H1 (cell line): ENCODE results near the gene TMEM154.

ENCODE experiments used
- HDAC2 ChIP-seq, 2 experiments: fragments of 300-600 bp in 1 of 2; sonication (generic) in 1 of 2; IDR thresholded peaks; 2 replicates each; pipeline ENCODE4 v1.6.1; 2011 to 2012; ENCODE audit warnings: low read depth in 2 of 2, low read length in 2 of 2, mild to moderate bottlenecking in 2 of 2, moderate library complexity in 2 of 2, borderline replicate concordance in 1 of 2, inconsistent platforms in 1 of 2
- PHF8 ChIP-seq: fragments of 200-600 bp; sonication (generic); conservative IDR thresholded peaks from 2 replicates; pipeline ENCODE4 v1.7.1; 2012; ENCODE audit warnings: low read depth, mild to moderate bottlenecking, inconsistent platforms, low read length, moderate library complexity
- POLR2A ChIP-seq, 2 experiments: IDR thresholded peaks; 1 replicate in 1 of 2; 2 replicates in 1 of 2; pipeline ENCODE4 v1.6.1; 2011; ENCODE audit warnings: low read depth in 2 of 2, low read length in 2 of 2, mild to moderate bottlenecking in 2 of 2; ENCODE audit errors: control extremely low read depth in 1 of 2
- RXRA ChIP-seq: IDR thresholded peaks from 2 replicates; pipeline ENCODE4 v1.6.1; 2011; ENCODE audit warnings: low read depth, mild to moderate bottlenecking, low read length, moderate library complexity; ENCODE audit not compliant: insufficient read depth
- SIN3A ChIP-seq, 2 experiments: IDR thresholded peaks in 1 of 2; conservative IDR thresholded peaks in 1 of 2; 2 replicates each; pipeline ENCODE4 v1.6.1; 2011 to 2012; ENCODE audit warnings: low read length in 2 of 2, improper control_type of control experiment in 1 of 2, low read depth in 1 of 2, mild to moderate bottlenecking in 1 of 2
- TAF1 ChIP-seq: IDR thresholded peaks from 2 replicates; pipeline ENCODE4 v1.6.1; 2011; ENCODE audit warnings: mild to moderate bottlenecking, low read depth, low read length
- YY1 ChIP-seq: IDR thresholded peaks from 2 replicates; pipeline ENCODE4 v1.6.1; 2011; ENCODE audit warnings: low read depth, mild to moderate bottlenecking, low read length
- ZNF274 ChIP-seq: IDR thresholded peaks from 2 replicates; pipeline ENCODE4 v1.7.0; 2012; ENCODE audit warnings: low read length, borderline replicate concordance; ENCODE audit errors: extremely low read depth
- TF ChIP-seq, protein P1 (sequence below), 3 experiments: IDR thresholded peaks; 1 replicate in 2 of 3; 2 replicates in 1 of 3; pipeline versions ENCODE4 v1.5.1 to v1.6.1; 2011; ENCODE audit warnings: low read length in 3 of 3, mild to moderate bottlenecking in 3 of 3, inconsistent platforms in 2 of 3, low read depth in 1 of 3, moderate library complexity in 1 of 3; ENCODE audit not compliant: insufficient read depth in 1 of 3; ENCODE audit errors: control extremely low read depth in 1 of 3
- TF ChIP-seq, protein P2 (sequence below): IDR thresholded peaks from 2 replicates; pipeline ENCODE4 v1.6.1; 2012; ENCODE audit warnings: inconsistent platforms
- TF ChIP-seq, protein P3 (sequence below): IDR thresholded peaks from 2 replicates; pipeline ENCODE4 v1.6.1; 2012; ENCODE audit warnings: inconsistent platforms

DNA sequence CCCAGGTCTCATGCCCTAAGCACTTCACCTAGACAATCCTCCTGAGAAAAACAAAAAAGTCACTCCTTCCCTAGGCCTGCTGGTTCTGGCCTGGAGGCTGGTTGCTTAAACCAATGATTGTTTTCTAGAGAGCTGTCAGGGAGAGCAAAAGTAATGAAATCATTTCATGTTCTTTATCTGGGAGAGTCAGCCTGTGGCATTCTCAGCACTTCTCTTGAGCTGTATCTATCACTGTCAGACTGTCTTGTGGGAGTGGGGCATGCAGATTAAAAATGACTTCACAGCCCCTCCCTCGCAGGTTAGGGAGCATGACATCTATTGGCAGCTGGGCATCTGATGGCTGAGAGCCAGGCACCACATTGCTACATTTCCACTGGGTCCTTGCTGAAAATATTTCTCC is 20.4 kb upstream of the TMEM154 start:
- TF ChIP-seq, protein P1, sequence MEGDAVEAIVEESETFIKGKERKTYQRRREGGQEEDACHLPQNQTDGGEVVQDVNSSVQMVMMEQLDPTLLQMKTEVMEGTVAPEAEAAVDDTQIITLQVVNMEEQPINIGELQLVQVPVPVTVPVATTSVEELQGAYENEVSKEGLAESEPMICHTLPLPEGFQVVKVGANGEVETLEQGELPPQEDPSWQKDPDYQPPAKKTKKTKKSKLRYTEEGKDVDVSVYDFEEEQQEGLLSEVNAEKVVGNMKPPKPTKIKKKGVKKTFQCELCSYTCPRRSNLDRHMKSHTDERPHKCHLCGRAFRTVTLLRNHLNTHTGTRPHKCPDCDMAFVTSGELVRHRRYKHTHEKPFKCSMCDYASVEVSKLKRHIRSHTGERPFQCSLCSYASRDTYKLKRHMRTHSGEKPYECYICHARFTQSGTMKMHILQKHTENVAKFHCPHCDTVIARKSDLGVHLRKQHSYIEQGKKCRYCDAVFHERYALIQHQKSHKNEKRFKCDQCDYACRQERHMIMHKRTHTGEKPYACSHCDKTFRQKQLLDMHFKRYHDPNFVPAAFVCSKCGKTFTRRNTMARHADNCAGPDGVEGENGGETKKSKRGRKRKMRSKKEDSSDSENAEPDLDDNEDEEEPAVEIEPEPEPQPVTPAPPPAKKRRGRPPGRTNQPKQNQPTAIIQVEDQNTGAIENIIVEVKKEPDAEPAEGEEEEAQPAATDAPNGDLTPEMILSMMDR (IDR thresholded peaks at IDR 0.05; ENCODE audit: control extremely low read depth in 1 of 3, insufficient read depth in 1 of 3, low read depth in 1 of 3, low read length in 3 of 3) = no peak
- TF ChIP-seq PHF8 (no peak), YY1 (no peak), ZNF274 (no peak), HDAC2 (IDR thresholded peaks at IDR 0.05; ENCODE audit: borderline replicate concordance in 1 of 2, low read depth in 2 of 2, low read length in 2 of 2) (no peak), TAF1 (no peak), RXRA (no peak), SIN3A (conservative IDR thresholded peaks at IDR 0.05 in 1 of 2, IDR thresholded peaks at IDR 0.05 in 1 of 2; ENCODE audit: low read depth in 1 of 2, low read length in 2 of 2) (no peak), POLR2A (IDR thresholded peaks at IDR 0.05; ENCODE audit: control extremely low read depth in 1 of 2, low read depth in 2 of 2, low read length in 2 of 2) (no peak)
- TF ChIP-seq, protein P2, sequence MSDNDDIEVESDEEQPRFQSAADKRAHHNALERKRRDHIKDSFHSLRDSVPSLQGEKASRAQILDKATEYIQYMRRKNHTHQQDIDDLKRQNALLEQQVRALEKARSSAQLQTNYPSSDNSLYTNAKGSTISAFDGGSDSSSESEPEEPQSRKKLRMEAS = no peak
- TF ChIP-seq, protein P3, sequence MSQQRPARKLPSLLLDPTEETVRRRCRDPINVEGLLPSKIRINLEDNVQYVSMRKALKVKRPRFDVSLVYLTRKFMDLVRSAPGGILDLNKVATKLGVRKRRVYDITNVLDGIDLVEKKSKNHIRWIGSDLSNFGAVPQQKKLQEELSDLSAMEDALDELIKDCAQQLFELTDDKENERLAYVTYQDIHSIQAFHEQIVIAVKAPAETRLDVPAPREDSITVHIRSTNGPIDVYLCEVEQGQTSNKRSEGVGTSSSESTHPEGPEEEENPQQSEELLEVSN = no peak
